ENCODE results near the gene CCDC85A. TPM values are rescaled to one million over a fixed set of nuclear protein-coding genes. Genes with fewer than 3 reads are reported as not detected.

Gene CCDC85A
- total RNA-seq, 4 donors from 2014 or later: 2.8 to 12.2 (median 5.4) TPM

- peaks cover 0 to 24% of the 10 kb centered on the region in 2 donors for H3K27me3 ChIP-seq
- H3K9me3 ChIP-seq: no peaks in the 10 kb centered on the region
- no peak overlapping the region for H3K27ac ChIP-seq
- TF ChIP-seq EP300 (IDR thresholded peaks at IDR 0.05) (no peak), POLR2A (IDR thresholded peaks at IDR 0.05) (no peak), CTCF (IDR thresholded peaks at IDR 0.05) (no peak)
- no peak overlapping the region for H3K4me3 ChIP-seq
- no peak for DNase-seq (ENCODE audit: low spot score in 2 of 2)
- H3K36me3 ChIP-seq: no peaks in the 10 kb centered on the region
- WGBS, 2 donors: 85 to 95% methylated on average over 2 of the region's 2 CpGs
- H3K4me1 ChIP-seq: peaks cover 0 to 31% (median 7%) of the 10 kb centered on the region in 4 donors
These were observed 1.4 kb upstream of the CCDC85A start for GRCh38 chr2:56182420-56182819.

- Histone ChIP-seq H3K4me3 (peak overlapping the region; percentile 38 to 62 (median 50)), H3K27me3 (peaks cover 0 to 24% of the 10 kb centered on the region in 2 donors), H3K4me1 (peaks cover 0 to 31% (median 7%) of the 10 kb centered on the region in 4 donors), H3K27ac (peak overlapping the region in 1 of 4 donors; percentile 39), H3K9me3 (no peaks in the 10 kb centered on the region), H3K36me3 (no peaks in the 10 kb centered on the region)
- DNase-seq (ENCODE audit: low spot score in 2 of 2): no peak
- TF ChIP-seq EP300 (IDR thresholded peaks at IDR 0.05) (no peak), CTCF (IDR thresholded peaks at IDR 0.05) (no peak), POLR2A (IDR thresholded peaks at IDR 0.05) (no peak)
- WGBS, 2 donors: 0 to 1% methylated on average over 36 to 41 of the region's 64 CpGs
These were observed 766 bp downstream of the CCDC85A start for GRCh38 chr2:56184500-56185011.

- Histone ChIP-seq H3K4me1 (peaks cover 0 to 31% (median 7%) of the 10 kb centered on the region in 4 donors), H3K36me3 (no peaks in the 10 kb centered on the region), H3K27me3 (peaks cover 0 to 24% of the 10 kb centered on the region in 2 donors), H3K4me3 (peak overlapping the region; percentile 38 to 62 (median 50)), H3K27ac (peak overlapping the region in 1 of 4 donors; percentile 39), H3K9me3 (no peaks in the 10 kb centered on the region)
- TF ChIP-seq CTCF (IDR thresholded peaks at IDR 0.05): no peak
- TF ChIP-seq EP300 (IDR thresholded peaks at IDR 0.05): no peak
- TF ChIP-seq POLR2A (IDR thresholded peaks at IDR 0.05): no peak
- DNase-seq (ENCODE audit: low spot score in 2 of 2): peak in 1 of 2 donors; percentile 20
- 0 to 2% methylated on average over 14 to 24 of the region's 24 CpGs for WGBS, 2 donors
These were observed 1.4 kb downstream of the CCDC85A start for GRCh38 chr2:56185101-56185581.

GRCh38 chr2:56185582-56186046 is 1.8 kb downstream of the CCDC85A start:
- Histone ChIP-seq H3K4me3 (peak overlapping the region; percentile 38 to 62 (median 50)), H3K4me1 (peaks cover 0 to 31% (median 7%) of the 10 kb centered on the region in 4 donors), H3K36me3 (no peaks in the 10 kb centered on the region), H3K27ac (peak overlapping the region in 2 of 4 donors; percentile 16 to 39), H3K9me3 (no peaks in the 10 kb centered on the region), H3K27me3 (peaks cover 0 to 24% of the 10 kb centered on the region in 2 donors)
- WGBS, 2 donors: 4 to 9% methylated on average over 11 of the region's 11 CpGs
- TF ChIP-seq EP300 (IDR thresholded peaks at IDR 0.05): no peak
- no peak for TF ChIP-seq POLR2A (IDR thresholded peaks at IDR 0.05)
- peak in 1 of 5 experiments; percentile 16 for TF ChIP-seq CTCF (IDR thresholded peaks at IDR 0.05)
- no peak for DNase-seq (ENCODE audit: low spot score in 2 of 2)

GRCh38 chr2:56191617-56192016 is 7.8 kb downstream of the CCDC85A start:
- H3K9me3 ChIP-seq: no peaks in the 10 kb centered on the region
- no peak for TF ChIP-seq EP300 (IDR thresholded peaks at IDR 0.05)
- peak in 1 of 5 experiments; percentile 6 for TF ChIP-seq CTCF (IDR thresholded peaks at IDR 0.05)
- TF ChIP-seq POLR2A (IDR thresholded peaks at IDR 0.05): no peak
- H3K4me1 ChIP-seq: no peaks in the 10 kb centered on the region
- H3K4me3 ChIP-seq: no peak overlapping the region
- no peak overlapping the region for H3K27ac ChIP-seq
- peaks cover 0 to 5% of the 10 kb centered on the region in 2 donors for H3K27me3 ChIP-seq
- DNase-seq (ENCODE audit: low spot score in 2 of 2): no peak
- no peaks in the 10 kb centered on the region for H3K36me3 ChIP-seq

Data from tibial nerve (tissue), 4 donors.